HG03432 (cell line): ENCODE data around the gene KLF7.

Source experiments
- ATAC-seq: cut with Tn5 transposase; IDR thresholded peaks from one replicate; pipeline ENCODE4 v1.9.1; 2021; ENCODE audit warnings: mild to moderate bottlenecking, moderate library complexity; ENCODE audit not compliant: unreplicated experiment

Gene KLF7

GRCh38 chr2:207150284-207150683 is 15.5 kb downstream of the KLF7 start:
- no peak for ATAC-seq

- ATAC-seq, result peak; percentile 93
Measured at GRCh38 chr2:207149249-207150213, 16.2 kb downstream of the KLF7 start.

- ATAC-seq, result no peak
Measured at GRCh38 chr2:207148020-207148419, 17.7 kb downstream of the KLF7 start.

GRCh38 chr2:207144173-207144785 is 21.5 kb downstream of the KLF7 start:
- no peak for ATAC-seq

GRCh38 chr2:207143215-207144172 is 22.3 kb downstream of the KLF7 start:
- peak; percentile 67 for ATAC-seq

GRCh38 chr2:207142461-207142860 is 23.3 kb downstream of the KLF7 start:
- ATAC-seq, result peak; percentile 31

GRCh38 chr2:207141386-207141785 is 24.4 kb downstream of the KLF7 start:
- no peak for ATAC-seq

GRCh38 chr2:207140265-207140664 is 25.5 kb downstream of the KLF7 start:
- ATAC-seq, result no peak

- ATAC-seq, result no peak
Measured at GRCh38 chr2:207139552-207139951, 26.2 kb downstream of the KLF7 start.

- ATAC-seq, result no peak
Measured at GRCh38 chr2:207138627-207139297, 27.0 kb downstream of the KLF7 start.

- no peak for ATAC-seq
Measured at GRCh38 chr2:207137596-207138337, 28.0 kb downstream of the KLF7 start.

- no peak for ATAC-seq
Measured at GRCh38 chr2:207136874-207137273, 28.9 kb downstream of the KLF7 start.

GRCh38 chr2:207135801-207136457 is 29.8 kb downstream of the KLF7 start:
- ATAC-seq, result peak; percentile 46

GRCh38 chr2:207135340-207135739 is 30.4 kb downstream of the KLF7 start:
- ATAC-seq, result no peak

GRCh38 chr2:207133820-207134519 is 31.8 kb downstream of the KLF7 start:
- no peak for ATAC-seq

GRCh38 chr2:207133458-207133819 is 32.3 kb downstream of the KLF7 start:
- no peak for ATAC-seq

GRCh38 chr2:207132019-207132418 is 33.7 kb downstream of the KLF7 start:
- ATAC-seq, result no peak

- ATAC-seq, result no peak
Measured at GRCh38 chr2:207131594-207131993, 34.2 kb downstream of the KLF7 start.
